DND-41 (cell line): ENCODE results near the gene ACTG1.

Source experiments
- ATAC-seq: fragments of 200-7000 bp; cut with Tn5 transposase; 3 replicates; pipeline ENCODE4 v1.9.1; 2021; ENCODE audit warnings: low read depth; ENCODE audit not compliant: insufficient read depth
- DNase-seq: peaks from one replicate; pipeline ENCODE4 v3.0.0-alpha.2; 2020
- H2AFZ ChIP-seq: 2 replicates; pipeline ENCODE4 v1.6.0; 2012; ENCODE audit warnings: low read depth, low read length
- H3K27ac ChIP-seq: 2 replicates; pipeline ENCODE4 v1.5.1; 2012; ENCODE audit warnings: low read length, inconsistent platforms
- H3K27me3 ChIP-seq: fragments of 200-600 bp; sonication (generic); 2 replicates; pipeline ENCODE4 v1.6.0; 2012; ENCODE audit warnings: low read length, mild to moderate bottlenecking, inconsistent platforms; ENCODE audit not compliant: insufficient read depth, poor library complexity
- H3K36me3 ChIP-seq: 2 replicates; pipeline ENCODE4 v1.5.1; 2012; ENCODE audit warnings: low read length, inconsistent platforms; ENCODE audit not compliant: insufficient read depth
- H3K4me1 ChIP-seq: 2 replicates; pipeline ENCODE4 v1.5.1; 2012; ENCODE audit warnings: mild to moderate bottlenecking, low read length; ENCODE audit not compliant: insufficient read depth
- H3K4me2 ChIP-seq: 2 replicates; pipeline ENCODE4 v1.6.0; 2012; ENCODE audit warnings: mild to moderate bottlenecking, moderate library complexity, low read length, inconsistent platforms; ENCODE audit not compliant: insufficient read depth
- H3K4me3 ChIP-seq, 2 experiments: fragments of 200-600 bp in 1 of 2; shearing (Covaris generic) in 1 of 2; 2 replicates each; pipeline ENCODE4 v1.5.1; 2012 to 2016; ENCODE audit warnings: inconsistent platforms in 2 of 2, low read length in 2 of 2, mild to moderate bottlenecking in 2 of 2, low read depth in 1 of 2, moderate library complexity in 1 of 2
- H3K79me2 ChIP-seq: 2 replicates; pipeline ENCODE4 v1.6.0; 2012; ENCODE audit warnings: low read length, inconsistent platforms; ENCODE audit not compliant: insufficient read depth
- H3K9ac ChIP-seq: 2 replicates; pipeline ENCODE4 v1.6.0; 2012; ENCODE audit warnings: low read depth, mild to moderate bottlenecking, inconsistent platforms, low read length, moderate library complexity
- H3K9me3 ChIP-seq: 2 replicates; pipeline ENCODE4 v1.5.1; 2012; ENCODE audit warnings: low read length, moderate library complexity, mild to moderate bottlenecking, inconsistent platforms; ENCODE audit not compliant: insufficient read depth, severe bottlenecking
- H4K20me1 ChIP-seq: 2 replicates; pipeline ENCODE4 v1.6.0; 2012; ENCODE audit warnings: low read length; ENCODE audit not compliant: insufficient read depth
- EZH2 ChIP-seq: IDR thresholded peaks from 3 replicates; pipeline ENCODE4 v1.6.1; 2012; ENCODE audit warnings: borderline replicate concordance, low read depth, mild to moderate bottlenecking, moderate library complexity, low read length, inconsistent platforms; ENCODE audit not compliant: severe bottlenecking
- TF ChIP-seq, protein P1 (sequence below): IDR thresholded peaks from 2 replicates; pipeline ENCODE4 v1.5.1; 2012; ENCODE audit warnings: borderline replicate concordance, low read length, moderate library complexity, mild to moderate bottlenecking; ENCODE audit not compliant: poor library complexity, severe bottlenecking; ENCODE audit errors: extremely low read depth

ACTG1 gene

DNA sequence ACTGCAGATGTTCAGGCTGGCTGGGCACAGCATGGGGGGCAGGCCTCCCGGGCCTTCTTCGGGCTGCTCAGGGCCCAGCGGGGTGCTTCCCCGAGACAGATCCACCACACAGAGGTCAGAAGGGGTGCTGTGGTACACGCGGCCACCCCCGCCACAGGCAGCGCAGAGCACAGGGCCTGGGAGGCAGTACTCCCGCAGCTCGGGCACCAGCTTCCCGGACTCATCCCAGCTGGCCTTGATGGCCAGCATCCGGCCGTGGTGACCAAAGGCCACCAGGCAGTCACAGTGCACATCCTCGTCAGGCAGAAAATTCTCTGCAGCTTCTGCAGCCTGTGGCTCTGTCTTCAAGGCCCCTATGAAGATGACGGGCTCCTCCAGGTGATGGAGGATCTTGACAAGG, 37.7 kb upstream of the ACTG1 start:
- Histone ChIP-seq H3K27me3 (no peaks in the 10 kb centered on the region), H4K20me1 (peaks cover 26% of the 10 kb centered on the region), H3K79me2 (peaks cover 40% of the 10 kb centered on the region), H3K4me2 (peak overlapping the region; percentile 98), H3K9me3 (no peaks in the 10 kb centered on the region), H3K4me3 (peak overlapping the region in 1 of 2 experiments; percentile 85; a peak in 1 of 4 replicates), H3K27ac (no peak overlapping the region), H3K36me3 (peaks cover 60% of the 10 kb centered on the region), H3K4me1 (peaks cover 44% of the 10 kb centered on the region), H3K9ac (peak overlapping the region; percentile 10; the same call in 1 of the 2 replicates), H2AFZ (no peak overlapping the region)
- no peak for ATAC-seq
- DNase-seq = no peak
- TF ChIP-seq EZH2 = no peak
- TF ChIP-seq, protein P1, sequence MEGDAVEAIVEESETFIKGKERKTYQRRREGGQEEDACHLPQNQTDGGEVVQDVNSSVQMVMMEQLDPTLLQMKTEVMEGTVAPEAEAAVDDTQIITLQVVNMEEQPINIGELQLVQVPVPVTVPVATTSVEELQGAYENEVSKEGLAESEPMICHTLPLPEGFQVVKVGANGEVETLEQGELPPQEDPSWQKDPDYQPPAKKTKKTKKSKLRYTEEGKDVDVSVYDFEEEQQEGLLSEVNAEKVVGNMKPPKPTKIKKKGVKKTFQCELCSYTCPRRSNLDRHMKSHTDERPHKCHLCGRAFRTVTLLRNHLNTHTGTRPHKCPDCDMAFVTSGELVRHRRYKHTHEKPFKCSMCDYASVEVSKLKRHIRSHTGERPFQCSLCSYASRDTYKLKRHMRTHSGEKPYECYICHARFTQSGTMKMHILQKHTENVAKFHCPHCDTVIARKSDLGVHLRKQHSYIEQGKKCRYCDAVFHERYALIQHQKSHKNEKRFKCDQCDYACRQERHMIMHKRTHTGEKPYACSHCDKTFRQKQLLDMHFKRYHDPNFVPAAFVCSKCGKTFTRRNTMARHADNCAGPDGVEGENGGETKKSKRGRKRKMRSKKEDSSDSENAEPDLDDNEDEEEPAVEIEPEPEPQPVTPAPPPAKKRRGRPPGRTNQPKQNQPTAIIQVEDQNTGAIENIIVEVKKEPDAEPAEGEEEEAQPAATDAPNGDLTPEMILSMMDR = no peak

DNA sequence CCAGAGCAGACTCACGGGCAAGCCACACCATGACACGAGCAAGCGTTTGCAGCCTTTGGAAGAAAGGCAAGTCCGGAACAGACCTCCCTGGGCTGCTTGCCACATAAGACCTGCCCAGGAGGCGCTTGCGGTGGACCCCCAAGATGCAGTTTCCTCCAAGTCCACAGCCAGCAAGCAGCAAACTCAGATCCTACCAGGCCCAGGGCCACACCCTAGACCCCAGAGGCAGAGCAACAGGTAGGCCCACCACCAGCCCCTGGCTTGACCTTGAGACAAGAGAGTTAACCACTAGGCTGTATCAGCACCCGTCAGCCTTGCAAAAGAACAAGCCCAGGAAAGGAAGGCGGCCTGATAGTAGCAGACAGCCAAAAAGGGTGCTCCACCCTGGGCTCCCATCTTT, 37.2 kb upstream of the ACTG1 start:
- ATAC-seq (no peak), DNase-seq (no peak)
- Histone ChIP-seq H3K4me3 (no peak overlapping the region), H3K27ac (no peak overlapping the region), H3K4me2 (peak overlapping the region; percentile 98; the same call in 1 of the 2 replicates), H3K9me3 (no peaks in the 10 kb centered on the region), H3K4me1 (peaks cover 44% of the 10 kb centered on the region), H3K27me3 (no peaks in the 10 kb centered on the region), H3K36me3 (peaks cover 63% of the 10 kb centered on the region), H3K9ac (0 out of 2 replicates have a peak overlapping the region, but pooled peaks have one; percentile 10), H3K79me2 (peaks cover 40% of the 10 kb centered on the region), H2AFZ (no peak overlapping the region), H4K20me1 (peaks cover 26% of the 10 kb centered on the region)
- TF ChIP-seq, protein P1 = no peak
- TF ChIP-seq EZH2 = no peak

DNA sequence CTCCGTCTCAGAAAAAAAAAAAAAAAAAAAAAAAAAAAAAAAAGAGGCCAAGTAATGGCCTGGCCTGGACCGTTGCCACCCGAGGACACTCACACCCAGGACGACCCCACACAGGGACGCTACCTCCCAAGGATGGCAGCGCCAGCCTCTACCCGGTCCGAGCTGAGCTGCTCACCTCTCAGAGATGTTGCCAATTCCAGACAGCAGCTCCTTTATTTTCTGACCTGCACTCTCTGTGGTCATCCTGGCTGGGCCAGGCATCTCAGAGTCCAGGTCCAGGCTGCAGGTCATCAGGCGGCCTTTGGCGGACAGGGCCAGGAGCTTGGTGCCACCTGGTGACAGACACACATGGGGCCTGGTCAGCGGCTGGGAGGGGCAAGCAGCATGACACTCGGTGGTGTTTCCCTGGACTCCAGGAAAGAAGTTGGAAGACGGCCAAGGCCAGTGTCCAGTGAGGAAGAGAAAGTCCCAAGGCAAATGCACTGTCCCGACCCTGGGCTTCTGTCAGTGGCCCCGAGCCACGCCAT, 36.5 kb upstream of the ACTG1 start:
- H3K9ac ChIP-seq = no peak overlapping the region
- ATAC-seq = no peak
- no peak overlapping the region for H2AFZ ChIP-seq
- peaks cover 26% of the 10 kb centered on the region for H4K20me1 ChIP-seq
- H3K4me2 ChIP-seq = peak overlapping the region; percentile 23; the same call in 1 of the 2 replicates
- no peak for DNase-seq
- H3K4me1 ChIP-seq = peaks cover 39% of the 10 kb centered on the region
- no peak for TF ChIP-seq EZH2
- TF ChIP-seq, protein P1 = no peak
- no peak overlapping the region for H3K27ac ChIP-seq
- H3K36me3 ChIP-seq = peaks cover 69% of the 10 kb centered on the region
- no peaks in the 10 kb centered on the region for H3K27me3 ChIP-seq
- no peaks in the 10 kb centered on the region for H3K9me3 ChIP-seq
- peaks cover 40% of the 10 kb centered on the region for H3K79me2 ChIP-seq
- no peak overlapping the region for H3K4me3 ChIP-seq
